NCI-H2107 treated with DMSO at 0.1 percent for 48 hours (cell line): Measurements from ENCODE around the gene TNNI3K.

Experiments
- DNase-seq: peaks from one replicate; lab custom pipeline; 2025; ENCODE audit not compliant: unreplicated experiment; lab: John Stamatoyannopoulos, UW

The TNNI3K gene

GRCh38 chr1:74280642-74281396 is 45.6 kb downstream of the TNNI3K start:
- DNase-seq, result no peak

GRCh38 chr1:74286414-74286813 is 51.2 kb downstream of the TNNI3K start:
- no peak for DNase-seq

- DNase-seq, result no peak
Observed at GRCh38 chr1:74314438-74314837, 79.3 kb downstream of the TNNI3K start.

- DNase-seq, result no peak
Observed at GRCh38 chr1:74316302-74316701, 81.1 kb downstream of the TNNI3K start.

GRCh38 chr1:74317663-74318062 is 82.5 kb downstream of the TNNI3K start:
- no peak for DNase-seq

- DNase-seq, result no peak
Observed at GRCh38 chr1:74323937-74324473, 88.8 kb downstream of the TNNI3K start.

- no peak for DNase-seq
Observed at GRCh38 chr1:74324684-74325448, 89.7 kb downstream of the TNNI3K start.

GRCh38 chr1:74328851-74329250 is 93.7 kb downstream of the TNNI3K start:
- DNase-seq, result no peak

GRCh38 chr1:74333244-74333643 is 98.1 kb downstream of the TNNI3K start:
- DNase-seq, result no peak

GRCh38 chr1:74334147-74334546 is 99.0 kb downstream of the TNNI3K start:
- no peak for DNase-seq

- no peak for DNase-seq
Observed at GRCh38 chr1:74340656-74341055, 105.5 kb downstream of the TNNI3K start.

- no peak for DNase-seq
Observed at GRCh38 chr1:74341702-74342339, 106.6 kb downstream of the TNNI3K start.

GRCh38 chr1:74343216-74343615 is 108.0 kb downstream of the TNNI3K start:
- DNase-seq, result no peak

- DNase-seq, result no peak
Observed at GRCh38 chr1:74344387-74344786, 109.2 kb downstream of the TNNI3K start.

GRCh38 chr1:74356493-74356892 is 121.3 kb downstream of the TNNI3K start:
- DNase-seq, result no peak

- DNase-seq, result no peak
Observed at GRCh38 chr1:74357150-74357549, 122.0 kb downstream of the TNNI3K start.

GRCh38 chr1:74357756-74358155 is 122.6 kb downstream of the TNNI3K start:
- no peak for DNase-seq

GRCh38 chr1:74362691-74363090 is 127.5 kb downstream of the TNNI3K start:
- no peak for DNase-seq

GRCh38 chr1:74363220-74363619 is 128.0 kb downstream of the TNNI3K start:
- no peak for DNase-seq

GRCh38 chr1:74367175-74367813 is 132.1 kb downstream of the TNNI3K start:
- no peak for DNase-seq

- no peak for DNase-seq
Observed at GRCh38 chr1:74368335-74368734, 133.1 kb downstream of the TNNI3K start.
